Stomach (tissue), 9 donors: Measurements from ENCODE around the gene GFER. TPM values are rescaled to one million over a fixed set of nuclear protein-coding genes. Genes with fewer than 3 reads are reported as not detected.

Experiments used
- DNase-seq, 2 donors: peaks; one replicate each; pipeline versions ENCODE4 v3.0.0 to v3.0.0-alpha.2; 2013 to 2019
- H3K27ac ChIP-seq, 5 donors: fragments of 200-600 bp in 4 of 5; sonication (generic) in 4 of 5; one replicate each; pipeline ENCODE4 v1.5.1; 2013 to 2019; ENCODE audit warnings: mild to moderate bottlenecking in 1 of 5, moderate library complexity in 1 of 5
- H3K27me3 ChIP-seq, 3 donors: fragments of 200-600 bp; sonication (generic); one replicate each; pipeline ENCODE4 v1.5.1; 2017 to 2019; ENCODE audit warnings: mixed run types in 1 of 3
- H3K36me3 ChIP-seq, 4 donors: fragments of 200-600 bp; sonication (generic); 1 replicate in 3 of 4; 2 replicates in 1 of 4; pipeline ENCODE4 v1.5.1; 2016 to 2019
- H3K4me1 ChIP-seq, 4 donors: fragments of 200-600 bp; sonication (generic); one replicate each; pipeline ENCODE4 v1.5.1; 2016 to 2019
- H3K4me3 ChIP-seq, 4 donors: fragments of 200-600 bp; sonication (generic) in 3 of 4; one replicate each; pipeline ENCODE4 v1.5.1; 2016 to 2019; ENCODE audit warnings: mild to moderate bottlenecking in 1 of 4
- H3K9me3 ChIP-seq, 4 donors: fragments of 200-600 bp; sonication (generic); one replicate each; pipeline ENCODE4 v1.5.1; 2016 to 2019
- CTCF ChIP-seq, 7 experiments: fragments of 450-650 bp in 4 of 7; fragments of 200-600 bp in 3 of 7; sonication (generic) in 3 of 7; IDR thresholded peaks; one replicate each; pipeline ENCODE4 v1.5.1; 2016 to 2019; ENCODE audit warnings: antibody characterized with exemption in 7 of 7, control low read depth in 2 of 7, mild to moderate bottlenecking in 1 of 7
- EP300 ChIP-seq: sonication (generic); formaldehyde crosslinking; IDR thresholded peaks from one replicate; pipeline ENCODE4 v1.6.1; 2017; ENCODE audit warnings: antibody characterized with exemption
- POLR2A ChIP-seq, 4 donors: fragments of 450-650 bp; IDR thresholded peaks; one replicate each; pipeline ENCODE4 v1.6.1; 2016; ENCODE audit warnings: antibody characterized with exemption in 4 of 4, control low read depth in 2 of 4, mild to moderate bottlenecking in 1 of 4, moderate library complexity in 1 of 4
- POLR2AphosphoS5 ChIP-seq, 3 donors: sonication (generic); formaldehyde crosslinking; IDR thresholded peaks; one replicate each; pipeline ENCODE4 v1.6.1; 2016; ENCODE audit warnings: antibody characterized with exemption in 3 of 3
- WGBS, 5 donors: extraction: QIAGEN DNeasy Blood & Tissue Kit in 3 of 5; methylation state at CpG; one replicate each; pipeline versions ENCODE4 v1.1.5 to v1.1.7; 2013 to 2018; 5-methylcytosine and 5-hydroxymethylcytosine counted together
- intact Hi-C: fragments of 100-400 bp; cut with DNase I; formaldehyde crosslinking; loops from one replicate; pipeline ENCODE4 v1.15.1; 2023; ENCODE audit warnings: low total_unique reads
- polyA plus RNA-seq, 3 donors: library from polyadenylated mRNA; stranded (reverse); fragments of 200-250 nt; gene quantifications; one replicate each; pipeline ENCODE4 v1.2.3, GENCODE V29; 2013
- total RNA-seq, 5 donors: library from RNA; depleted of rRNA; stranded (reverse); fragments of >200 nt; gene quantifications; one replicate each; pipeline versions ENCODE4 v1.1.0 to v1.2.3, GENCODE V29; 2014 to 2016
- donor health status: healthy with polysubstance abuse.
- donor health status: Bipolar disorder and iron deficiency.
- donor health status: healthy.

GFER gene
- total and polyA plus RNA-seq, 8 donors, result 3.1 to 313 (median 33.6) TPM

GRCh38 chr16:1963806-1964505 lies 20.0 kb upstream of the GFER start:
- WGBS, 5 donors, result 4 to 13% (median 6%) methylated on average over 24 to 44 of the region's 44 CpGs
- Histone ChIP-seq H3K4me3 (peak overlapping the region; percentile 75 to 90 (median 83)), H3K27me3 (no peaks in the 10 kb centered on the region), H3K4me1 (peaks cover 45 to 65% (median 52%) of the 10 kb centered on the region in 4 donors), H3K9me3 (no peaks in the 10 kb centered on the region), H3K36me3 (peaks cover 23 to 31% (median 26%) of the 10 kb centered on the region in 4 donors), H3K27ac (peak overlapping the region; percentile 94 to 98 (median 97))
- peak in 1 of 2 donors; percentile 80 for DNase-seq
- no peak for TF ChIP-seq POLR2A (IDR thresholded peaks at IDR 0.05)
- TF ChIP-seq POLR2AphosphoS5 (IDR thresholded peaks at IDR 0.05), result no peak
- intact Hi-C loops, result no loop called here

DNA sequence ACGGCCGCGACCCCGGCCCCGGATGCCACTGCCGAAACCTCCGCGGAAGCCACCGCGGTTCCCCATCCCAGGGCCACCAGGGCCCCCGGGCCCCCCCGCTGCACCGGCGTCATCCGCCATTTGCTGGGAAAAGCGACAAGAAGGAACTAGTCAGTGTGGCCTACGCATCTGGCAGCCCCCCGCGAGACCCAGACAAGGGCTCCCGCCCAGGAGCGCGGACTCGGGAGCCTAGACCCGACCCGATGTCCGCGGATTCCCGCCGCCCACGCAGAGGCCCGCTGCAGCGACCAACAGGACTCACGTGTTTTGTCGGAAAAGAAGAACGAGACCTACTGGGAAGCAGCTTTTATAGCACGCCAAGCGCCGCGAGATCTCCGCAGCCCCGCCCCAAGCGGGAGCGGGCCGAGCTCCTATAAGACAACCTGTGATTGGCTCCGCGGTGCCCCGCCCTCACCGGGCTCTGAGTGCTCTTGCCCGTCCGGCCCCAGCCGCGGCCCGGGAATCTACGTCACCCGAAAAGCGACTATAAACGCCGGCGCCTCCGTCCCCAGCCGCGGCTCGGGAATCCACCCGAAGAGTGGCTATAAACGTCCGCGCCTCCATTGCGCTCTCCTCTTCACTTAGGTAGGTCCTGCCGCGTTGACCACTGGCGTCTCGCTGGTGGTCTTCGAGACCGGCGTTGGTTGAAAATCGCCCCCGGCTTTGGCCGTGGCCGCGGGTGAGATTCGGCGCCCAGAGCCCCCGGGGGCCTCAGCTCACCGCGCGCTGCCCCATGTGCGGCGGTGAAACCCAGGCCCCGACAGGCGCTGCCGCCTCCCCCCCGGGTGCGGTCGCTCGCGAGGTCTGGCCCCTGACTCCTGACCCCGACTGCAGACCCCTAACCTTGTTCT lies 19.2 kb upstream of the GFER start, which contains the start of gene RPS2:
Gene RPS2, minus strand, starts transcription at position 321 of the 890 bp plus-strand sequence. Its CDS starts 201 bp downstream, at position 120.
- no peaks in the 10 kb centered on the region for H3K27me3 ChIP-seq
- 0 to 1% (median 0%) methylated on average over 2 to 97 of the region's 97 CpGs for WGBS, 5 donors
- no peaks in the 10 kb centered on the region for H3K9me3 ChIP-seq
- H3K4me3 ChIP-seq, result peak within 1 kb of the TSS; percentile 75 to 90 (median 83)
- peaks cover 43 to 60% (median 47%) of the 10 kb centered on the region in 4 donors for H3K4me1 ChIP-seq
- TF ChIP-seq EP300, result peak; percentile 54
- peak in 2 of 4 donors; percentile 92 to 94 for TF ChIP-seq POLR2A (IDR thresholded peaks at IDR 0.05)
- peak; percentile 62 to 100 (median 98) for TF ChIP-seq POLR2AphosphoS5 (IDR thresholded peaks at IDR 0.05)
- no peak for TF ChIP-seq CTCF (IDR thresholded peaks at IDR 0.05)
- peak within 1 kb of the TSS; percentile 94 to 98 (median 97) for H3K27ac ChIP-seq
- peaks cover 23 to 31% (median 26%) of the 10 kb centered on the region in 4 donors for H3K36me3 ChIP-seq
- intact Hi-C loops, result no loop called here
- DNase-seq, result peak; percentile 99 to 100

DNA sequence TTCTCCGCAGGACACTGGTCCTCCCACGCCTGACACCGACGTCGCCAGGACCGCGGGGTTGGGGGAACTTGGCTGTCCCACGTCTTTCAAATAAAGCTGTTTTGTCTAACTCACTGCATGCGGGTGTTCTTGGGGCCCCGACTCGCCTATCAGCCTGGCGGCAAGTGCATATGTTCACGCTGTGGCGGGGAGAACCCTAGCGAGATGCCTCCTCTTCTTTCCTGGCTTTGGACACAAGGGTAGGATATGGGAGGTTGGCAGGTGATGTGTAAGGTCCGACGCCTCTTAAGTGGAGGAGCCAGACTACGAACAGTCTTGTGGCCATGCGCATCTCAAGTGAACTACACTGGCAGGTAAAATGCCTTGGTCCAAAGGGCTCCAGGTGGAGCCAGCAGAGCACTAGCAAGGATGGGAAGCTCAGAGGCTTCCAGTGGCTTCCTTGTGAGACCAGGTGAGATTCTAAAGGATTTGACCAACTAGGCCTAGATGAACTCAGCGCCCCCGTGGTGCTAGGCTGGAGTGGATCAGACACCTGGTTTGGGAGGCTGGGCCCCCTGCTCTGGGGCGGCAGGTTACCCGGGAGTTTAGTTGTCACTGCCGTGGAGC lies 18.5 kb upstream of the GFER start:
- Histone ChIP-seq H3K9me3 (no peaks in the 10 kb centered on the region), H3K36me3 (peaks cover 23 to 31% (median 26%) of the 10 kb centered on the region in 4 donors), H3K4me3 (peak overlapping the region; percentile 75 to 90 (median 83)), H3K4me1 (peaks cover 36 to 58% (median 41%) of the 10 kb centered on the region in 4 donors), H3K27ac (peak overlapping the region; percentile 94 to 98 (median 97)), H3K27me3 (no peaks in the 10 kb centered on the region)
- 14 to 18% (median 17%) methylated on average over 24 of the region's 24 CpGs for whole genome bisulfite sequencing, 5 donors
- no peak for TF ChIP-seq POLR2A (IDR thresholded peaks at IDR 0.05)
- no peak for TF ChIP-seq CTCF (IDR thresholded peaks at IDR 0.05)
- no peak for TF ChIP-seq POLR2AphosphoS5 (IDR thresholded peaks at IDR 0.05)
- no peak for TF ChIP-seq EP300
- no peak for DNase-seq
- intact Hi-C loops, result no loop called here

GRCh38 chr16:1966460-1966859 lies 17.5 kb upstream of the GFER start, which contains the start of gene RNF151:
RNF151 (plus strand) TSS chr16:1966856; CDS start chr16:1966882, 26 bp downstream.
- DNase-seq, result no peak
- TF ChIP-seq CTCF (IDR thresholded peaks at IDR 0.05) (no peak), EP300 (no peak), POLR2A (IDR thresholded peaks at IDR 0.05) (no peak), POLR2AphosphoS5 (IDR thresholded peaks at IDR 0.05) (no peak)
- H3K9me3 ChIP-seq, result no peaks in the 10 kb centered on the region
- H3K36me3 ChIP-seq, result peaks cover 18 to 27% (median 21%) of the 10 kb centered on the region in 4 donors
- no peaks in the 10 kb centered on the region for H3K27me3 ChIP-seq
- peaks cover 38 to 58% (median 42%) of the 10 kb centered on the region in 4 donors for H3K4me1 ChIP-seq
- H3K4me3 ChIP-seq, result peak within 1 kb of the TSS; percentile 75 to 90 (median 83)
- intact Hi-C loops, result no loop called here
- 91 to 99% (median 97%) methylated on average over 3 to 6 of the region's 6 CpGs for WGBS, 5 donors
- peak within 1 kb of the TSS; percentile 94 to 98 (median 97) for H3K27ac ChIP-seq
